HCT116 (cell line): ENCODE data around the gene GALNT17. TPM values are rescaled to one million over a fixed set of nuclear protein-coding genes. Genes with fewer than 3 reads are reported as not detected.

Source experiments
- ATAC-seq: fragments of 200-7000 bp; cut with Tn5 transposase; 2 replicates; pipeline ENCODE4 v1.9.1; 2020; ENCODE audit warnings: mild to moderate bottlenecking, moderate library complexity
- BruUV-seq: library from RNA; stranded (reverse); fragments of 400-500 nt; replicated peaks from 2 replicates; lab custom pipeline; 2021; lab: Mats Ljungman, UMichigan
- CTCF ChIA-PET: fragments of 300-600 bp; sonication (Branson Sonifier 250); formaldehyde crosslinking; loops from one replicate; lab custom pipeline; 2021; ENCODE audit warnings: antibody characterized with exemption; lab: Charles Lee
- POLR2A ChIA-PET: fragments of 300-600, 350-600 bp; sonication (Branson Sonifier 250); formaldehyde crosslinking; loops from one replicate; lab custom pipeline; 2021; ENCODE audit warnings: antibody characterized with exemption; lab: Charles Lee
- RAD21 ChIA-PET, 2 experiments: fragments of 300-600 bp; sonication (Branson Sonifier 250); formaldehyde crosslinking; loops; one replicate each; lab custom pipeline; 2023; ENCODE audit warnings: low total read pairs in 2 of 2; ENCODE audit not compliant: uncharacterized antibody in 2 of 2, unreplicated experiment in 2 of 2, low non-redundant PET in 1 of 2; lab: Charles Lee
- DNase-seq: peaks from one replicate; pipeline ENCODE4 v3.0.0-alpha.2; 2010; ENCODE audit warnings: low read depth, low spot score
- H2AFZ ChIP-seq: fragments of 200-600 bp; shearing (Covaris generic), sonication (generic); 2 replicates; pipeline ENCODE4 v1.6.1; 2017; ENCODE audit warnings: low read depth, mixed run types, mixed read lengths, antibody characterized with exemption, low read length; ENCODE audit not compliant: poor library complexity, severe bottlenecking
- H3K27ac ChIP-seq: 2 replicates; pipeline ENCODE4 v1.5.1; 2012; ENCODE audit warnings: low read depth, low read length
- H3K27me3 ChIP-seq: fragments of 200-600 bp; sonication (generic); 2 replicates; pipeline ENCODE4 v1.6.1; 2016; ENCODE audit warnings: mixed run types, low read length, mixed read lengths; ENCODE audit not compliant: insufficient read depth
- H3K36me3 ChIP-seq, 2 experiments: fragments of 200-500 bp in 1 of 2; fragments of 200-600 bp in 1 of 2; sonication (Bioruptor generic) in 1 of 2; sonication (generic) in 1 of 2; 2 replicates each; pipeline versions ENCODE4 v1.5.1 to v1.6.1; 2014 to 2016; ENCODE audit warnings: low read length in 2 of 2, inconsistent platforms in 1 of 2, mixed read lengths in 1 of 2, mixed run types in 1 of 2; ENCODE audit not compliant: insufficient read depth in 2 of 2, control insufficient read depth in 1 of 2
- H3K4me1 ChIP-seq, 2 experiments: fragments of 200-600 bp in 1 of 2; sonication (generic) in 1 of 2; 2 replicates each; pipeline versions ENCODE4 v1.5.1 to v1.6.1; 2012 to 2017; ENCODE audit warnings: low read length in 2 of 2, inconsistent platforms in 1 of 2, mild to moderate bottlenecking in 1 of 2, mixed read lengths in 1 of 2, mixed run types in 1 of 2, moderate library complexity in 1 of 2; ENCODE audit not compliant: insufficient read depth in 2 of 2, control insufficient read depth in 1 of 2
- H3K4me2 ChIP-seq: fragments of 200-600 bp; sonication (generic); 2 replicates; pipeline ENCODE4 v1.6.1; 2017; ENCODE audit warnings: mixed run types, low read length, mixed read lengths
- H3K4me3 ChIP-seq, 2 experiments: fragments of 200-600 bp in 1 of 2; sonication (generic) in 1 of 2; replicated peaks in 1 of 2; 2 replicates each; pipeline ENCODE4 v1.5.1; 2011 to 2016; ENCODE audit warnings: low read length in 2 of 2, control low read depth in 1 of 2, low read depth in 1 of 2, mild to moderate bottlenecking in 1 of 2, mixed read lengths in 1 of 2, mixed run types in 1 of 2
- H3K79me2 ChIP-seq: fragments of 200-600 bp; sonication (generic); 2 replicates; pipeline ENCODE4 v1.6.1; 2017; ENCODE audit warnings: mild to moderate bottlenecking, mixed run types, low read length, moderate library complexity, mixed read lengths; ENCODE audit not compliant: insufficient read depth
- H3K9ac ChIP-seq: fragments of 200-600 bp; sonication (generic); 2 replicates; pipeline ENCODE4 v1.6.1; 2016; ENCODE audit warnings: low read length, mixed read lengths
- H3K9me2 ChIP-seq: fragments of 200-600 bp; sonication (generic), shearing (Covaris generic); 2 replicates; pipeline ENCODE4 v1.6.1; 2017; ENCODE audit warnings: mixed run types, mild to moderate bottlenecking, moderate library complexity; ENCODE audit not compliant: insufficient read depth
- H3K9me3 ChIP-seq, 2 experiments: fragments of 200-500 bp in 1 of 2; fragments of 200-600 bp in 1 of 2; sonication (Bioruptor generic) in 1 of 2; sonication (generic) in 1 of 2; 2 replicates each; pipeline ENCODE4 v1.6.1; 2014 to 2017; ENCODE audit warnings: low read length in 2 of 2, mixed read lengths in 2 of 2, inconsistent platforms in 1 of 2, low read depth in 1 of 2, mild to moderate bottlenecking in 1 of 2, mixed run types in 1 of 2, moderate library complexity in 1 of 2; ENCODE audit not compliant: control insufficient read depth in 1 of 2, insufficient read depth in 1 of 2
- H4K20me1 ChIP-seq: fragments of 200-600 bp; sonication (generic), shearing (Covaris generic); 2 replicates; pipeline ENCODE4 v1.6.1; 2017; ENCODE audit warnings: mixed run types, mild to moderate bottlenecking, moderate library complexity; ENCODE audit not compliant: insufficient read depth
- ATF3 ChIP-seq: IDR thresholded peaks from 2 replicates; pipeline ENCODE4 v1.6.1; 2012
- CBX3 ChIP-seq: IDR thresholded peaks from 2 replicates; pipeline ENCODE4 v1.6.1; 2012; ENCODE audit warnings: low read depth
- CTCF ChIP-seq, 3 experiments: fragments of 200-600 bp in 1 of 3; sonication (generic) in 1 of 3; IDR thresholded peaks in 2 of 3; conservative IDR thresholded peaks in 1 of 3; 2 replicates each; pipeline ENCODE4 v1.5.1; 2012 to 2017; ENCODE audit warnings: low read depth in 2 of 3, low read length in 2 of 3, antibody characterized with exemption in 1 of 3, borderline replicate concordance in 1 of 3, control low read depth in 1 of 3, mild to moderate bottlenecking in 1 of 3, mixed read lengths in 1 of 3, mixed run types in 1 of 3, moderate library complexity in 1 of 3; ENCODE audit not compliant: insufficient read depth in 1 of 3
- EZH2 ChIP-seq: fragments of 200-600 bp; sonication (generic); IDR thresholded peaks from 2 replicates; pipeline ENCODE4 v1.6.1; 2017; ENCODE audit warnings: antibody characterized with exemption, mixed run types
- EZH2phosphoT487 ChIP-seq: fragments of 200-600 bp; IDR thresholded peaks from 2 replicates; pipeline ENCODE4 v1.6.1; 2018; ENCODE audit warnings: antibody characterized with exemption, borderline replicate concordance
- FOSL1 ChIP-seq: IDR thresholded peaks from 2 replicates; pipeline ENCODE4 v1.6.1; 2012; ENCODE audit warnings: low read depth
- POLR2A ChIP-seq: IDR thresholded peaks from 2 replicates; pipeline ENCODE4 v1.7.0; 2011; ENCODE audit warnings: borderline replicate concordance; ENCODE audit not compliant: insufficient read depth, insufficient read length; ENCODE audit errors: extremely low read depth
- POLR2AphosphoS5 ChIP-seq: IDR thresholded peaks from 2 replicates; pipeline ENCODE4 v1.6.1; 2011; ENCODE audit warnings: mild to moderate bottlenecking, low read depth, low read length, moderate library complexity
- RAD21 ChIP-seq: IDR thresholded peaks from 2 replicates; pipeline ENCODE4 v1.6.1; 2012; ENCODE audit warnings: low read depth, mild to moderate bottlenecking
- REST ChIP-seq: IDR thresholded peaks from 2 replicates; pipeline ENCODE4 v1.6.1; 2012; ENCODE audit warnings: low read depth
- SIN3A ChIP-seq: IDR thresholded peaks from 2 replicates; pipeline ENCODE4 v1.6.1; 2012; ENCODE audit warnings: low read depth
- SP1 ChIP-seq: IDR thresholded peaks from 2 replicates; pipeline ENCODE4 v1.6.1; 2012; ENCODE audit warnings: low read depth
- SRF ChIP-seq: IDR thresholded peaks from 2 replicates; pipeline ENCODE4 v1.6.1; 2012; ENCODE audit warnings: low read depth
- TCF7L2 ChIP-seq: IDR thresholded peaks from 2 replicates; pipeline ENCODE4 v1.7.0; 2011; ENCODE audit warnings: borderline replicate concordance, inconsistent platforms; ENCODE audit not compliant: insufficient read depth, insufficient read length; ENCODE audit errors: extremely low read depth
- YY1 ChIP-seq: IDR thresholded peaks from 2 replicates; pipeline ENCODE4 v1.6.1; 2011; ENCODE audit warnings: low read length, low read depth, moderate library complexity, mild to moderate bottlenecking; ENCODE audit not compliant: insufficient replicate concordance; ENCODE audit errors: extremely low read depth
- ZFX ChIP-seq: fragments of 450-650 bp; IDR thresholded peaks from 2 replicates; pipeline ENCODE4 v1.6.1; 2017
- ZNF274 ChIP-seq: fragments of 200-500 bp; sonication (Bioruptor generic); IDR thresholded peaks from 2 replicates; pipeline ENCODE4 v1.6.1; 2014; ENCODE audit warnings: mild to moderate bottlenecking, low read depth, low read length, inconsistent platforms
- intact Hi-C: fragments of 100-400 bp; cut with micrococcal nuclease; formaldehyde crosslinking; loops from 2 replicates; pipeline ENCODE4 v1.10.0; 2022
- total RNA-seq: library from RNA; stranded (reverse); gene quantifications from one replicate; pipeline ENCODE4 v1.2.1, GENCODE V29; 2021; ENCODE audit not compliant: unreplicated experiment

GALNT17 gene
- total RNA-seq, 1 experiment from 2014 or later: not detected

- ChIA-PET CTCF (no interaction called here), RAD21 (no interaction called here), POLR2A (no interaction called here)
- Histone ChIP-seq H3K9ac (no peak overlapping the region), H3K79me2 (no peaks in the 10 kb centered on the region), H3K27ac (no peak overlapping the region), H3K4me2 (no peak overlapping the region), H3K4me3 (no peak overlapping the region), H3K4me1 (no peaks in the 10 kb centered on the region), H3K36me3 (no peaks in the 10 kb centered on the region), H2AFZ (no peak overlapping the region), H4K20me1 (no peaks in the 10 kb centered on the region), H3K27me3 (no peaks in the 10 kb centered on the region), H3K9me2 (no peaks in the 10 kb centered on the region), H3K9me3 (peaks cover 4 to 8% of the 10 kb centered on the region in 2 experiments; a peak in 2 of 4 replicates)
- no peak for TF ChIP-seq TCF7L2
- TF ChIP-seq EZH2phosphoT487: no peak
- TF ChIP-seq RAD21: no peak
- no peak for TF ChIP-seq YY1
- no peak for TF ChIP-seq SP1
- TF ChIP-seq POLR2AphosphoS5: no peak
- no peak for TF ChIP-seq SIN3A
- no peak for TF ChIP-seq CTCF (IDR thresholded peaks at IDR 0.05 in 2 of 3, conservative IDR thresholded peaks at IDR 0.05 in 1 of 3; ENCODE audit: borderline replicate concordance in 1 of 3, insufficient read depth in 1 of 3, low read depth in 2 of 3, low read length in 2 of 3)
- no peak for TF ChIP-seq ATF3
- TF ChIP-seq POLR2A: no peak
- TF ChIP-seq EZH2: no peak
- no peak for TF ChIP-seq SRF
- no peak for TF ChIP-seq CBX3
- TF ChIP-seq REST: no peak
- no peak for TF ChIP-seq ZNF274
- no peak for TF ChIP-seq ZFX
- no peak for TF ChIP-seq FOSL1
- BruUV-seq: no TSS peak
- intact Hi-C loops: no loop called here
- DNase-seq (no peak), ATAC-seq (no peak)
Measured at GRCh38 chr7:71694665-71695064, 562.7 kb downstream of the GALNT17 start.
